Prostate gland (tissue), 2 donors: Measurements from ENCODE around the gene FOLR1. TPM values are rescaled to one million over a fixed set of nuclear protein-coding genes. Genes with fewer than 3 reads are reported as not detected.

ENCODE experiments used
- DNase-seq: peaks from one replicate; pipeline ENCODE4 v3.0.0-alpha.2; 2019; ENCODE audit warnings: low spot score
- H3K27ac ChIP-seq, 2 donors: fragments of 200-600 bp; sonication (generic); 2 replicates each; pipeline ENCODE4 v1.5.1; 2017 to 2019
- H3K27me3 ChIP-seq: fragments of 200-600 bp; sonication (generic); replicated peaks from 2 replicates; pipeline ENCODE4 v1.5.1; 2019; ENCODE audit not compliant: insufficient read depth
- H3K36me3 ChIP-seq, 2 donors: fragments of 200-600 bp; sonication (generic); 1 replicate in 1 of 2; 2 replicates in 1 of 2; pipeline versions ENCODE4 v1.5.1 to v1.8.1; 2017 to 2019
- H3K4me1 ChIP-seq: fragments of 200-600 bp; sonication (generic); replicated peaks from 2 replicates; pipeline ENCODE4 v1.5.1; 2019
- H3K4me3 ChIP-seq, 2 donors: fragments of 200-600 bp; sonication (generic); 2 replicates each; pipeline ENCODE4 v1.5.1; 2017 to 2019
- H3K9me3 ChIP-seq: fragments of 200-600 bp; sonication (generic); 2 replicates; pipeline ENCODE4 v1.5.1; 2017
- CTCF ChIP-seq, 4 experiments: fragments of 200-600 bp in 2 of 4; fragments of 450-650 bp in 2 of 4; sonication (generic) in 2 of 4; IDR thresholded peaks; 1 replicate in 3 of 4; 2 replicates in 1 of 4; pipeline ENCODE4 v1.5.1; 2016 to 2019; ENCODE audit warnings: antibody characterized with exemption in 4 of 4, mild to moderate bottlenecking in 2 of 4, moderate library complexity in 2 of 4
- POLR2A ChIP-seq: fragments of 450-650 bp; IDR thresholded peaks from one replicate; pipeline ENCODE4 v1.6.1; 2016; ENCODE audit warnings: antibody characterized with exemption, mild to moderate bottlenecking
- POLR2AphosphoS5 ChIP-seq: sonication (generic); formaldehyde crosslinking; IDR thresholded peaks from one replicate; pipeline ENCODE4 v1.6.1; 2017; ENCODE audit warnings: antibody characterized with exemption
- WGBS: methylation state at CpG from one replicate; pipeline ENCODE4 v1.1.5; 2018; 5-methylcytosine and 5-hydroxymethylcytosine counted together
- intact Hi-C: fragments of 100-400 bp; cut with DNase I; formaldehyde crosslinking; loops from one replicate; pipeline ENCODE4 v1.14.2; 2022
- total RNA-seq, 2 donors: library from RNA; depleted of rRNA; stranded (reverse); fragments of >200 nt; gene quantifications; one replicate each; pipeline ENCODE4 v1.1.0, GENCODE V29; 2016

The FOLR1 gene
- total RNA-seq, 2 donors from 2014 or later = 8.9 TPM; not detected in 1

- TF ChIP-seq POLR2A (no peak), POLR2AphosphoS5 (no peak), CTCF (IDR thresholded peaks at IDR 0.05) (no peak)
- no peak for DNase-seq
- Histone ChIP-seq H3K36me3 (no peaks in the 10 kb centered on the region), H3K27me3 (peaks cover 23% of the 10 kb centered on the region), H3K4me1 (no peaks in the 10 kb centered on the region), H3K9me3 (no peaks in the 10 kb centered on the region), H3K4me3 (no peak overlapping the region), H3K27ac (no peak overlapping the region)
- 18% methylated on average over 45 of the region's 46 CpGs for whole genome bisulfite sequencing
- intact Hi-C loops = no loop called here
Measured at GRCh38 chr11:72244361-72245262, 52.7 kb downstream of the FOLR1 start.

GRCh38 chr11:72245263-72245816 lies 53.4 kb downstream of the FOLR1 start:
- Histone ChIP-seq H3K4me3 (no peak overlapping the region), H3K27ac (no peak overlapping the region), H3K9me3 (no peaks in the 10 kb centered on the region), H3K36me3 (no peaks in the 10 kb centered on the region), H3K4me1 (no peaks in the 10 kb centered on the region), H3K27me3 (peaks cover 23% of the 10 kb centered on the region)
- TF ChIP-seq CTCF (IDR thresholded peaks at IDR 0.05) = no peak
- no peak for TF ChIP-seq POLR2AphosphoS5
- no peak for TF ChIP-seq POLR2A
- DNase-seq = no peak
- intact Hi-C loops = no loop called here
- WGBS = 34% methylated on average over 19 of the region's 19 CpGs

Other genes with a start within 250 kb of the FOLR1 start
- gene IL18BP, start 193.2 kb upstream of the FOLR1 start, total RNA-seq = 10 to 100 TPM in 1 of 2 donors, 1 to 10 TPM in 1; 3.1 to 13.9 TPM
- 100 to 1,000 TPM; 623 to 712 TPM for gene NUMA1, start 111.6 kb upstream of the FOLR1 start, total RNA-seq
- 10 to 100 TPM; 13.1 to 25.1 TPM for gene LRRC51, start 111.3 kb upstream of the FOLR1 start, total RNA-seq
- 100 to 1,000 TPM; 128 to 230 TPM for gene LAMTOR1, start 88.8 kb upstream of the FOLR1 start, total RNA-seq
- gene TOMT, start 86.2 kb upstream of the FOLR1 start, total RNA-seq = not detected
- gene ANAPC15, start 79.4 kb upstream of the FOLR1 start, total RNA-seq = 10 to 100 TPM; 28.9 to 54.2 TPM
- gene FOLR3, start 56.4 kb upstream of the FOLR1 start, total RNA-seq = not detected
- 10 to 100 TPM in 1 of 2 donors, under 1 TPM in 1; 0.87 to 23.9 TPM for gene FOLR2, start 24.7 kb downstream of the FOLR1 start, total RNA-seq
- 100 to 1,000 TPM in 1 of 2 donors, 10 to 100 TPM in 1; 85.0 to 142 TPM for gene INPPL1, start 32.6 kb downstream of the FOLR1 start, total RNA-seq
- under 1 TPM in 1 of 2 donors, not detected in 1; 0.40 TPM for gene PHOX2A, start 52.0 kb downstream of the FOLR1 start, total RNA-seq
- gene CLPB, start 242.4 kb downstream of the FOLR1 start, total RNA-seq = 10 to 100 TPM; 14.9 to 47.0 TPM